SW 1271 (cell line): ENCODE data around the gene TEX264.
A peak's percentile ranks its signal among the peaks of the same experiment; 100 is the strongest.

Source experiments
- DNase-seq, 2 experiments: peaks; one replicate each; lab custom pipeline; 2025; lab: John Stamatoyannopoulos, UW

TEX264 gene

GRCh38 chr3:51675201-51675611 lies 4.2 kb downstream of the TEX264 start:
- DNase-seq = no peak

- no peak for DNase-seq
These were observed 5.1 kb downstream of the TEX264 start for GRCh38 chr3:51676102-51676640.

GRCh38 chr3:51677358-51677757 lies 6.3 kb downstream of the TEX264 start:
- no peak for DNase-seq

GRCh38 chr3:51678186-51678585 lies 7.1 kb downstream of the TEX264 start:
- no peak for DNase-seq

GRCh38 chr3:51678641-51679040 lies 7.6 kb downstream of the TEX264 start:
- DNase-seq = no peak

GRCh38 chr3:51679318-51679717 lies 8.3 kb downstream of the TEX264 start:
- DNase-seq = no peak

GRCh38 chr3:51679777-51680176 lies 8.7 kb downstream of the TEX264 start:
- DNase-seq = no peak

- no peak for DNase-seq
These were observed 9.1 kb downstream of the TEX264 start for GRCh38 chr3:51680196-51680595.

GRCh38 chr3:51680663-51681230 lies 9.7 kb downstream of the TEX264 start:
- no peak for DNase-seq

GRCh38 chr3:51681453-51681852 lies 10.4 kb downstream of the TEX264 start:
- no peak for DNase-seq

- peak; percentile 53 to 64 for DNase-seq
These were observed 11.0 kb downstream of the TEX264 start for GRCh38 chr3:51682079-51682478.

- no peak for DNase-seq
These were observed 11.5 kb downstream of the TEX264 start for GRCh38 chr3:51682526-51682925.

GRCh38 chr3:51683566-51683965 lies 12.5 kb downstream of the TEX264 start:
- DNase-seq = no peak

GRCh38 chr3:51684971-51685751 lies 14.1 kb downstream of the TEX264 start:
- DNase-seq = no peak

GRCh38 chr3:51686056-51686455 lies 15.0 kb downstream of the TEX264 start:
- DNase-seq = no peak

- no peak for DNase-seq
These were observed 15.6 kb downstream of the TEX264 start for GRCh38 chr3:51686512-51687215.

- DNase-seq = no peak
These were observed 16.6 kb downstream of the TEX264 start for GRCh38 chr3:51687431-51688205.

GRCh38 chr3:51688206-51688600 lies 17.2 kb downstream of the TEX264 start:
- no peak for DNase-seq

- no peak for DNase-seq
These were observed 20.0 kb downstream of the TEX264 start for GRCh38 chr3:51691021-51691420.

GRCh38 chr3:51691949-51692348 lies 20.9 kb downstream of the TEX264 start:
- no peak for DNase-seq

GRCh38 chr3:51692980-51693395 lies 21.9 kb downstream of the TEX264 start:
- DNase-seq = no peak

- DNase-seq = no peak
These were observed 25.9 kb downstream of the TEX264 start for GRCh38 chr3:51696954-51697353.
